ENCODE data around the gene ABI1. TPM values are rescaled to one million over a fixed set of nuclear protein-coding genes. Genes with fewer than 3 reads are reported as not detected.

ABI1 gene
- total and polyA plus RNA-seq, 9 of the 15 experiments (the other 6 are each of a cell fraction or from before 2014, with no cell fraction given): 22.1 to 52.3 (median 39.0) TPM

- TF ChIP-seq, protein P1, sequence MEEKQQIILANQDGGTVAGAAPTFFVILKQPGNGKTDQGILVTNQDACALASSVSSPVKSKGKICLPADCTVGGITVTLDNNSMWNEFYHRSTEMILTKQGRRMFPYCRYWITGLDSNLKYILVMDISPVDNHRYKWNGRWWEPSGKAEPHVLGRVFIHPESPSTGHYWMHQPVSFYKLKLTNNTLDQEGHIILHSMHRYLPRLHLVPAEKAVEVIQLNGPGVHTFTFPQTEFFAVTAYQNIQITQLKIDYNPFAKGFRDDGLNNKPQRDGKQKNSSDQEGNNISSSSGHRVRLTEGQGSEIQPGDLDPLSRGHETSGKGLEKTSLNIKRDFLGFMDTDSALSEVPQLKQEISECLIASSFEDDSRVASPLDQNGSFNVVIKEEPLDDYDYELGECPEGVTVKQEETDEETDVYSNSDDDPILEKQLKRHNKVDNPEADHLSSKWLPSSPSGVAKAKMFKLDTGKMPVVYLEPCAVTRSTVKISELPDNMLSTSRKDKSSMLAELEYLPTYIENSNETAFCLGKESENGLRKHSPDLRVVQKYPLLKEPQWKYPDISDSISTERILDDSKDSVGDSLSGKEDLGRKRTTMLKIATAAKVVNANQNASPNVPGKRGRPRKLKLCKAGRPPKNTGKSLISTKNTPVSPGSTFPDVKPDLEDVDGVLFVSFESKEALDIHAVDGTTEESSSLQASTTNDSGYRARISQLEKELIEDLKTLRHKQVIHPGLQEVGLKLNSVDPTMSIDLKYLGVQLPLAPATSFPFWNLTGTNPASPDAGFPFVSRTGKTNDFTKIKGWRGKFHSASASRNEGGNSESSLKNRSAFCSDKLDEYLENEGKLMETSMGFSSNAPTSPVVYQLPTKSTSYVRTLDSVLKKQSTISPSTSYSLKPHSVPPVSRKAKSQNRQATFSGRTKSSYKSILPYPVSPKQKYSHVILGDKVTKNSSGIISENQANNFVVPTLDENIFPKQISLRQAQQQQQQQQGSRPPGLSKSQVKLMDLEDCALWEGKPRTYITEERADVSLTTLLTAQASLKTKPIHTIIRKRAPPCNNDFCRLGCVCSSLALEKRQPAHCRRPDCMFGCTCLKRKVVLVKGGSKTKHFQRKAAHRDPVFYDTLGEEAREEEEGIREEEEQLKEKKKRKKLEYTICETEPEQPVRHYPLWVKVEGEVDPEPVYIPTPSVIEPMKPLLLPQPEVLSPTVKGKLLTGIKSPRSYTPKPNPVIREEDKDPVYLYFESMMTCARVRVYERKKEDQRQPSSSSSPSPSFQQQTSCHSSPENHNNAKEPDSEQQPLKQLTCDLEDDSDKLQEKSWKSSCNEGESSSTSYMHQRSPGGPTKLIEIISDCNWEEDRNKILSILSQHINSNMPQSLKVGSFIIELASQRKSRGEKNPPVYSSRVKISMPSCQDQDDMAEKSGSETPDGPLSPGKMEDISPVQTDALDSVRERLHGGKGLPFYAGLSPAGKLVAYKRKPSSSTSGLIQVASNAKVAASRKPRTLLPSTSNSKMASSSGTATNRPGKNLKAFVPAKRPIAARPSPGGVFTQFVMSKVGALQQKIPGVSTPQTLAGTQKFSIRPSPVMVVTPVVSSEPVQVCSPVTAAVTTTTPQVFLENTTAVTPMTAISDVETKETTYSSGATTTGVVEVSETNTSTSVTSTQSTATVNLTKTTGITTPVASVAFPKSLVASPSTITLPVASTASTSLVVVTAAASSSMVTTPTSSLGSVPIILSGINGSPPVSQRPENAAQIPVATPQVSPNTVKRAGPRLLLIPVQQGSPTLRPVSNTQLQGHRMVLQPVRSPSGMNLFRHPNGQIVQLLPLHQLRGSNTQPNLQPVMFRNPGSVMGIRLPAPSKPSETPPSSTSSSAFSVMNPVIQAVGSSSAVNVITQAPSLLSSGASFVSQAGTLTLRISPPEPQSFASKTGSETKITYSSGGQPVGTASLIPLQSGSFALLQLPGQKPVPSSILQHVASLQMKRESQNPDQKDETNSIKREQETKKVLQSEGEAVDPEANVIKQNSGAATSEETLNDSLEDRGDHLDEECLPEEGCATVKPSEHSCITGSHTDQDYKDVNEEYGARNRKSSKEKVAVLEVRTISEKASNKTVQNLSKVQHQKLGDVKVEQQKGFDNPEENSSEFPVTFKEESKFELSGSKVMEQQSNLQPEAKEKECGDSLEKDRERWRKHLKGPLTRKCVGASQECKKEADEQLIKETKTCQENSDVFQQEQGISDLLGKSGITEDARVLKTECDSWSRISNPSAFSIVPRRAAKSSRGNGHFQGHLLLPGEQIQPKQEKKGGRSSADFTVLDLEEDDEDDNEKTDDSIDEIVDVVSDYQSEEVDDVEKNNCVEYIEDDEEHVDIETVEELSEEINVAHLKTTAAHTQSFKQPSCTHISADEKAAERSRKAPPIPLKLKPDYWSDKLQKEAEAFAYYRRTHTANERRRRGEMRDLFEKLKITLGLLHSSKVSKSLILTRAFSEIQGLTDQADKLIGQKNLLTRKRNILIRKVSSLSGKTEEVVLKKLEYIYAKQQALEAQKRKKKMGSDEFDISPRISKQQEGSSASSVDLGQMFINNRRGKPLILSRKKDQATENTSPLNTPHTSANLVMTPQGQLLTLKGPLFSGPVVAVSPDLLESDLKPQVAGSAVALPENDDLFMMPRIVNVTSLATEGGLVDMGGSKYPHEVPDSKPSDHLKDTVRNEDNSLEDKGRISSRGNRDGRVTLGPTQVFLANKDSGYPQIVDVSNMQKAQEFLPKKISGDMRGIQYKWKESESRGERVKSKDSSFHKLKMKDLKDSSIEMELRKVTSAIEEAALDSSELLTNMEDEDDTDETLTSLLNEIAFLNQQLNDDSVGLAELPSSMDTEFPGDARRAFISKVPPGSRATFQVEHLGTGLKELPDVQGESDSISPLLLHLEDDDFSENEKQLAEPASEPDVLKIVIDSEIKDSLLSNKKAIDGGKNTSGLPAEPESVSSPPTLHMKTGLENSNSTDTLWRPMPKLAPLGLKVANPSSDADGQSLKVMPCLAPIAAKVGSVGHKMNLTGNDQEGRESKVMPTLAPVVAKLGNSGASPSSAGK (IDR thresholded peaks at IDR 0.05): no peak
- no peak for TF ChIP-seq ZBTB34 (CRISPR knock-in tag; IDR thresholded peaks at IDR 0.05)
- no peak for TF ChIP-seq MYC (IDR thresholded peaks at IDR 0.05; ENCODE audit: low read depth, low read length)
- TF ChIP-seq MYC (CRISPR knock-in tag; IDR thresholded peaks at IDR 0.05; ENCODE audit: borderline replicate concordance, low read depth): no peak
- no peak for TF ChIP-seq EZH2 (IDR thresholded peaks at IDR 0.05; ENCODE audit: borderline replicate concordance, low read depth, low read length)
- TF ChIP-seq SP2 (IDR thresholded peaks at IDR 0.05; ENCODE audit: extremely low read depth, low read depth, low read length, poor library complexity, severe bottlenecking): no peak
- TF ChIP-seq CBFA2T3 (IDR thresholded peaks at IDR 0.05): peak; percentile 7; the same call in 1 of the 2 replicates
- no peak for TF ChIP-seq NR2C1 (IDR thresholded peaks at IDR 0.05)
- TF ChIP-seq NR2C1 (tag; IDR thresholded peaks at IDR 0.05): no peak
Observed at GRCh38 chr10:26779176-26779860, 81.4 kb downstream of the ABI1 start (continued).
